SK-N-MC (cell line): Measurements from ENCODE around the gene CPZ.

Source experiments
- EZH2 ChIP-seq: fragments of 200-600 bp; sonication (generic); IDR thresholded peaks from one replicate; pipeline ENCODE4 v1.6.1; 2017; ENCODE audit warnings: antibody characterized with exemption
- FOXP2 ChIP-seq: optimal IDR thresholded peaks from 2 replicates; pipeline ENCODE3; 2011; ENCODE audit warnings: mild to moderate bottlenecking, moderate library complexity; ENCODE audit not compliant: insufficient read depth; ENCODE audit errors: extremely low read length, control extremely low read depth
- POLR2AphosphoS5 ChIP-seq: IDR thresholded peaks from 2 replicates; pipeline ENCODE4 v1.6.1; 2012; ENCODE audit warnings: mild to moderate bottlenecking, low read depth, low read length, borderline replicate concordance

DNA sequence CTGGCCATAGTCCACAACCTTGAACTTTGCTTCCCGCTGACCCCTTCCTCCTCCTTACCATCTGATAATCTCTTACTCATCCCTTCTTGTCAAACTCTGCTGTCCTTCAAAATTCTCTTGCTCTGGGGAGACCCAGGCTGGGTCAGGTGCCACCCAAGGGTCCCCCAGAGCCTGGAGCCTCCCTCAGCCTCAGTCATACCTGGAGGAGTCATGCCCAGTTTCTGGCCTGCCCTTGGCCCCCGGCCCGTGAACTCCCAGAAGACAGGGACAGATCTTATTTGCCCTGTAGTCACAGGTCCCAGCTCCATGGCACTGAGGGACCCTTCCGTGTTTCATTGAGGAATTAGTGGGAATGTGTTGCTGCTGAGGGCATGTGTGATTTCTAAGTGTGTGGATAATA is 17.1 kb upstream of the CPZ start:
- no peak for TF ChIP-seq EZH2
- TF ChIP-seq POLR2AphosphoS5, result no peak
- no peak for TF ChIP-seq FOXP2
